Upper lobe of right lung (tissue), 1 donor: ENCODE data around the gene EFEMP2. TPM values are rescaled to one million over a fixed set of nuclear protein-coding genes. Genes with fewer than 3 reads are reported as not detected.

Experiments
- ATAC-seq: fragments of 200-7000 bp; cut with Tn5 transposase; one replicate; pipeline ENCODE4 v1.9.1; 2020; ENCODE audit warnings: mild to moderate bottlenecking, moderate library complexity
- DNase-seq: peaks from one replicate; pipeline ENCODE4 v3.0.0-alpha.2; 2020
- H3K27ac ChIP-seq: fragments of 200-600 bp; one replicate; pipeline ENCODE4 v1.8.0; 2022
- H3K27me3 ChIP-seq: fragments of 200-600 bp; one replicate; pipeline ENCODE4 v1.8.0; 2022; ENCODE audit warnings: mild to moderate bottlenecking
- H3K36me3 ChIP-seq: fragments of 200-600 bp; one replicate; pipeline ENCODE4 v1.8.0; 2022
- H3K4me1 ChIP-seq: fragments of 200-600 bp; one replicate; pipeline ENCODE4 v1.8.0; 2022
- H3K4me3 ChIP-seq: fragments of 200-600 bp; one replicate; pipeline ENCODE4 v1.8.0; 2022; ENCODE audit warnings: mild to moderate bottlenecking
- H3K9me3 ChIP-seq: fragments of 200-600 bp; one replicate; pipeline ENCODE4 v1.8.0; 2022
- CTCF ChIP-seq: fragments of 200-600 bp; IDR thresholded peaks from one replicate; pipeline ENCODE4 v1.8.0; 2022; ENCODE audit warnings: antibody characterized with exemption
- intact Hi-C: fragments of 100-400 bp; cut with DNase I; formaldehyde crosslinking; loops from one replicate; pipeline ENCODE4 v1.11.0; 2022
- total RNA-seq: library from RNA; stranded (reverse); fragmentation: NEBNext Ultra II Directional; extraction: Animal tissue kit (Norgen Biotek cat#: 25700); gene quantifications from one replicate; pipeline ENCODE4 v1.2.1, GENCODE V29; 2021
- donor health status: DM: no; HTN: yes; CAD: no; lungs with severe emphysema.

EFEMP2 gene
- total RNA-seq, 1 donor from 2014 or later: 62.0 TPM

GRCh38 chr11:65899356-65900124, 26.9 kb upstream of the EFEMP2 start:
- Histone ChIP-seq H3K27me3 (no peaks in the 10 kb centered on the region), H3K27ac (peak overlapping the region; percentile 55), H3K4me1 (peaks cover 18% of the 10 kb centered on the region), H3K4me3 (peak overlapping the region; percentile 65), H3K9me3 (no peaks in the 10 kb centered on the region), H3K36me3 (no peaks in the 10 kb centered on the region)
- intact Hi-C loops: no loop called here
- peak; percentile 83 for DNase-seq
- peak; percentile 53 for ATAC-seq
- TF ChIP-seq CTCF: no peak

- H3K36me3 ChIP-seq: no peaks in the 10 kb centered on the region
- ATAC-seq: no peak
- no peaks in the 10 kb centered on the region for H3K27me3 ChIP-seq
- H3K27ac ChIP-seq: peak overlapping the region; percentile 55
- peak overlapping the region; percentile 65 for H3K4me3 ChIP-seq
- H3K9me3 ChIP-seq: no peaks in the 10 kb centered on the region
- intact Hi-C loops: no loop called here
- no peak for TF ChIP-seq CTCF
- peaks cover 18% of the 10 kb centered on the region for H3K4me1 ChIP-seq
- DNase-seq: no peak
Observed at GRCh38 chr11:65898656-65899355, 26.2 kb upstream of the EFEMP2 start.

GRCh38 chr11:65897020-65897471, 24.4 kb upstream of the EFEMP2 start:
- peaks cover 35% of the 10 kb centered on the region for H3K4me1 ChIP-seq
- no peaks in the 10 kb centered on the region for H3K9me3 ChIP-seq
- no peak overlapping the region for H3K27ac ChIP-seq
- TF ChIP-seq CTCF: no peak
- H3K36me3 ChIP-seq: no peaks in the 10 kb centered on the region
- no peaks in the 10 kb centered on the region for H3K27me3 ChIP-seq
- H3K4me3 ChIP-seq: no peak overlapping the region
- ATAC-seq: no peak
- intact Hi-C loops: no loop called here
- no peak for DNase-seq

- Histone ChIP-seq H3K27me3 (no peaks in the 10 kb centered on the region), H3K9me3 (no peaks in the 10 kb centered on the region), H3K36me3 (no peaks in the 10 kb centered on the region), H3K4me3 (no peak overlapping the region), H3K27ac (no peak overlapping the region), H3K4me1 (peaks cover 42% of the 10 kb centered on the region)
- DNase-seq (no peak), ATAC-seq (no peak)
- intact Hi-C loops: no loop called here
- TF ChIP-seq CTCF: no peak
Observed at GRCh38 chr11:65896034-65896999, 23.7 kb upstream of the EFEMP2 start.

GRCh38 chr11:65895482-65895981, 22.9 kb upstream of the EFEMP2 start:
- intact Hi-C loops: no loop called here
- Histone ChIP-seq H3K27me3 (no peaks in the 10 kb centered on the region), H3K4me3 (no peak overlapping the region), H3K27ac (no peak overlapping the region), H3K4me1 (peaks cover 44% of the 10 kb centered on the region), H3K36me3 (no peaks in the 10 kb centered on the region), H3K9me3 (no peaks in the 10 kb centered on the region)
- DNase-seq (no peak), ATAC-seq (no peak)
- no peak for TF ChIP-seq CTCF
